NCI-H2107 (cell line): ENCODE results near the gene CDH23.

ENCODE experiments used
- DNase-seq: peaks from one replicate; lab custom pipeline; 2025; lab: John Stamatoyannopoulos, UW

The CDH23 gene

GRCh38 chr10:71440506-71441035 is 43.9 kb downstream of the CDH23 start:
- no peak for DNase-seq

- DNase-seq, result no peak
Observed at GRCh38 chr10:71442000-71442399, 45.3 kb downstream of the CDH23 start.

GRCh38 chr10:71442859-71443570 is 46.3 kb downstream of the CDH23 start:
- no peak for DNase-seq

GRCh38 chr10:71443676-71444075 is 47.0 kb downstream of the CDH23 start:
- DNase-seq, result no peak

GRCh38 chr10:71444284-71445054 is 47.7 kb downstream of the CDH23 start:
- no peak for DNase-seq

GRCh38 chr10:71447676-71448075 is 51.0 kb downstream of the CDH23 start:
- no peak for DNase-seq

- DNase-seq, result no peak
Observed at GRCh38 chr10:71448146-71448545, 51.4 kb downstream of the CDH23 start.

GRCh38 chr10:71449026-71449425 is 52.3 kb downstream of the CDH23 start:
- DNase-seq, result no peak

- DNase-seq, result no peak
Observed at GRCh38 chr10:71451754-71452153, 55.0 kb downstream of the CDH23 start.

GRCh38 chr10:71453186-71453585 is 56.5 kb downstream of the CDH23 start:
- no peak for DNase-seq

GRCh38 chr10:71454347-71454746 is 57.6 kb downstream of the CDH23 start:
- no peak for DNase-seq

- no peak for DNase-seq
Observed at GRCh38 chr10:71455035-71455434, 58.3 kb downstream of the CDH23 start.

GRCh38 chr10:71456631-71457030 is 59.9 kb downstream of the CDH23 start:
- DNase-seq, result no peak

GRCh38 chr10:71457908-71458307 is 61.2 kb downstream of the CDH23 start:
- no peak for DNase-seq

- DNase-seq, result no peak
Observed at GRCh38 chr10:71458387-71458786, 61.7 kb downstream of the CDH23 start.

- DNase-seq, result no peak
Observed at GRCh38 chr10:71459513-71459912, 62.8 kb downstream of the CDH23 start.

GRCh38 chr10:71460615-71461014 is 63.9 kb downstream of the CDH23 start:
- no peak for DNase-seq

GRCh38 chr10:71461457-71461856 is 64.7 kb downstream of the CDH23 start:
- no peak for DNase-seq

- DNase-seq, result no peak
Observed at GRCh38 chr10:71462062-71462935, 65.6 kb downstream of the CDH23 start.

GRCh38 chr10:71463111-71463510 is 66.4 kb downstream of the CDH23 start:
- DNase-seq, result no peak

GRCh38 chr10:71465551-71466252 is 69.0 kb downstream of the CDH23 start:
- DNase-seq, result no peak

GRCh38 chr10:71466330-71466729 is 69.6 kb downstream of the CDH23 start:
- DNase-seq, result no peak
